ENCODE results near the gene RBM20. TPM values are rescaled to one million over a fixed set of nuclear protein-coding genes. Genes with fewer than 3 reads are reported as not detected.

RBM20 gene
- total RNA-seq, 2 donors from 2014 or later: 51.7 to 59.9 TPM

DNA sequence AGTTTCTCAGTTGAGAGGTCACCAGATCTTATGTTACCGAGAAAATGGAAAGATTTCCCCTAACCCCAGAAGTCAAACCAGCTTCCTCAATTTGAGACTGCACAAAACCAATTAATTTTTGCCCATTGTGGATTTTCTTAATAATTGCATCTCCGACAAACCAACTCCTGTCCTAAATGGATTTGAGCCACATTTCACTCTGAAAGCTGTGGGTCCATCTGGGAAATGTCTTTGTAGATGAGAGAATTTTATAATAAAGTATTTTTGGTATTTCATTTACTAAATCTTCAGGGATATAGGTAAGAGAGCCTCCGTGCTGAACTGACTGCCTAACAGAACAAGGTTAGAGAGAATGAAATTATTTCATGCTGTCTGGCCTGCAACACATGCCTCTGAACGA is 127.9 kb downstream of the RBM20 start:
- peak overlapping the region; percentile 28 to 83 for H3K27ac ChIP-seq
- H3K4me1 ChIP-seq: peaks cover 0 to 18% of the 10 kb centered on the region in 2 donors
- no peaks in the 10 kb centered on the region for H3K9me3 ChIP-seq
- DNase-seq (ENCODE audit: low spot score): no peak
- H3K36me3 ChIP-seq: no peaks in the 10 kb centered on the region
- H3K27me3 ChIP-seq: no peaks in the 10 kb centered on the region
- TF ChIP-seq, protein P1, sequence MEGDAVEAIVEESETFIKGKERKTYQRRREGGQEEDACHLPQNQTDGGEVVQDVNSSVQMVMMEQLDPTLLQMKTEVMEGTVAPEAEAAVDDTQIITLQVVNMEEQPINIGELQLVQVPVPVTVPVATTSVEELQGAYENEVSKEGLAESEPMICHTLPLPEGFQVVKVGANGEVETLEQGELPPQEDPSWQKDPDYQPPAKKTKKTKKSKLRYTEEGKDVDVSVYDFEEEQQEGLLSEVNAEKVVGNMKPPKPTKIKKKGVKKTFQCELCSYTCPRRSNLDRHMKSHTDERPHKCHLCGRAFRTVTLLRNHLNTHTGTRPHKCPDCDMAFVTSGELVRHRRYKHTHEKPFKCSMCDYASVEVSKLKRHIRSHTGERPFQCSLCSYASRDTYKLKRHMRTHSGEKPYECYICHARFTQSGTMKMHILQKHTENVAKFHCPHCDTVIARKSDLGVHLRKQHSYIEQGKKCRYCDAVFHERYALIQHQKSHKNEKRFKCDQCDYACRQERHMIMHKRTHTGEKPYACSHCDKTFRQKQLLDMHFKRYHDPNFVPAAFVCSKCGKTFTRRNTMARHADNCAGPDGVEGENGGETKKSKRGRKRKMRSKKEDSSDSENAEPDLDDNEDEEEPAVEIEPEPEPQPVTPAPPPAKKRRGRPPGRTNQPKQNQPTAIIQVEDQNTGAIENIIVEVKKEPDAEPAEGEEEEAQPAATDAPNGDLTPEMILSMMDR (IDR thresholded peaks at IDR 0.05): no peak
- H3K4me3 ChIP-seq: no peak overlapping the region

DNA sequence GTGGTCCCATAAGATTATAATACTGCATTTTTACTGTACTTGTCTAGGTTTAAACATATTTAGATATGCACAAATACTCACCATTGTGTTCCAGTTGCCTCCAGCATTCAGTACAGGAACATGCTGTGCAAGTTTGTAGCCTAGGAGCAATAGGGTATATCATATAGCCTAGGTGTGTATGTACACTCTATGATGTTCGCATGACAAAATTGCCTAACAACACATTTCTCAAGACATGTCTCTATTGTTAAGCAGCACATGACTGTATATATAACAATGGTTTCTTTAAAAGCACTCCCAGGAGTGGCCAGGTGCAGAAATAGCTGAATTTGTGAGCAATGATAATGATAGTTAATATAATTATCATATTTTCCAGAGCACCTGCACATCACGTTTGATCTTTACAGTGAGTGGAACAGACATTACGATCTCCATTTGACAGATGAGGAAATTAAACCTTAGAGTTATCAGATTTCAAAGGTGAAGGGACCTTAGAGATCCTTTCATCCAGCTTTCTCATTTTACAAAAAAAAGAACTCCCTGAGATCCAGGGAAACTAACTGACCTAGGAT is 128.4 kb downstream of the RBM20 start:
- H3K4me3 ChIP-seq: no peak overlapping the region
- no peaks in the 10 kb centered on the region for H3K36me3 ChIP-seq
- peaks cover 0 to 21% of the 10 kb centered on the region in 2 donors for H3K4me1 ChIP-seq
- TF ChIP-seq, protein P1 (IDR thresholded peaks at IDR 0.05): no peak
- H3K27ac ChIP-seq: peak overlapping the region; percentile 28 to 83
- H3K9me3 ChIP-seq: no peaks in the 10 kb centered on the region
- H3K27me3 ChIP-seq: no peaks in the 10 kb centered on the region
- DNase-seq (ENCODE audit: low spot score): no peak

DNA sequence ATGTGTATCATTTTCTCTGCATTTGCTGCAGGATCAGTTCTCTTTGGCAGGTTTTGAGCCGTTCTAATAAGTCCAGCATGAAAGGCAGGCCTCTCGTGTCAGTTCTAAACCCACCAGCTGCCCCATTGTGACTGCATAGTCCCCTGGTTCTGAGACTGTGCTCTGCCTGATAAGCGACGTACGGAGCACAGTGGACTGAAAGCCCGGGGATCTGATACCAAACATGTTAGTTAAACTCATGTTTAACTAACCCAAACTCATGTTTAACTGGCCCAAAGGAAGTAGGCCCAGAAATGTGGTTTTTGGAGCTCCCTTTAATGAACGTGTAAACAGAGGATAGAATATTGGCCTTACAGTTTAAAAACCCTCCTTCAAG is 129.5 kb downstream of the RBM20 start:
- TF ChIP-seq, protein P1 (IDR thresholded peaks at IDR 0.05): no peak
- Histone ChIP-seq H3K27me3 (no peaks in the 10 kb centered on the region), H3K4me3 (no peak overlapping the region), H3K4me1 (peaks cover 0 to 27% of the 10 kb centered on the region in 2 donors), H3K36me3 (no peaks in the 10 kb centered on the region), H3K9me3 (no peaks in the 10 kb centered on the region), H3K27ac (peak overlapping the region; percentile 73 to 83)
- DNase-seq (ENCODE audit: low spot score): no peak

DNA sequence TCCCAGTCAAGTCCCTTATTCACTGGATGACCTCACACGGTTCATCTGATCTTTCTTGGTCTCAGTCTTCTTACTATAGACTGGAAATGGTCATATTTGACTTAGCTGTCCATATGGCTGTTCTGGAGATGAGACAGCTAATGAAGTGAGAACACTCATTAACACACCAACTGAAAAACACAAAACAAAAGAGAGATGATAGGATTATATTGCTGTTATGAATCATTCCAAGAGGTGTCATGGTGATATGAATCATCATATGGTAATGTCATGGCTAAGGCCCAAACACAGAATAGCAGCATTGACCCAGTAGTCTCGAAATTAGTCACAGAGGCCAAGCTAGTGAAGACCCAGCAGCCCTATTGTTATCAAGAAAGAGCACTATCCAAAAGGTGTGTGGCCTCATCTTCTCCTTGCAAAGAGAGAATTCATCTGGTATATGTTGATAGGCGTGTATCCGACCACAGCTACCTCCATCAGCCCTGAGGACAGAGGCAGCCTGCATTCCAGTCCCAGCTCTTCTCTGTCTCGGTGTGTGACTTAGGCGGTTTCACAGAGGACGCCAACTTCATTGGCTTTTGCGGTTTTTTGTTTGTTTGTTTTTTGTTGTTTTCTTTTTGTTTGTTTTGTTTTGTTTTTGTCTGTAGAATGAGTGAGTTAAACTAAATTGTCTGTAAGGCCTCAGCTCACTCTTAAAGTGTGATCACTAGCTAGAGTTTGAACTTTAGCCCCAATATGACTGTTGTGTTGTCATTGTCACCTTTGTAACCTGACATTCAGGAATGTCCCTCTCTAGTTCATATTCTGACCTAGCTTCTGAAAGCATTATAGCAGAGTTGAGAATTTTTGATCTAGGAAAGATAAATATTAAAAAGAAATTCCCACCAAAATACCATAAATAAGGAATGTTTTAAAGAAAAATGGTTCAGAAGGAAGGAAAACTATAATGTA is 130.2 kb downstream of the RBM20 start:
- TF ChIP-seq, protein P1 (IDR thresholded peaks at IDR 0.05): no peak
- no peaks in the 10 kb centered on the region for H3K27me3 ChIP-seq
- no peak overlapping the region for H3K4me3 ChIP-seq
- H3K9me3 ChIP-seq: no peaks in the 10 kb centered on the region
- no peaks in the 10 kb centered on the region for H3K36me3 ChIP-seq
- no peak for DNase-seq (ENCODE audit: low spot score)
- peaks cover 0 to 31% of the 10 kb centered on the region in 2 donors for H3K4me1 ChIP-seq
- H3K27ac ChIP-seq: peak overlapping the region; percentile 73 to 83

DNA sequence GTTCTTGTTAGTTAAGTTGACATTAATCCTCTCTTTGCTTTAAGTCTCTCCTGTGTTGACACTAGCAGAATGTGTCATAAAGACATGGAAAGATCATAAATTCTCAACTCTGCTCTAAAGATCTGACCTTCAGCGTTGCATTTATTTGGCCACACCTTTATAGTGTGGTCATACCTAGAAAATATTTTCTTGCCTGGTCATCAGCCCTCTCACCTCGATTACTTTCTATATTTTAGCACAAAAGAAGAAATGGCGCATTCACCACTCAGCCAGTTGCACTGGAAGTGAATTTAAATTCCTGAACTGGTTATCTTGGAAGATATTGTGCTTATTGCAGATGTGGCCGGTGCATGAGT is 130.9 kb downstream of the RBM20 start:
- H3K9me3 ChIP-seq: no peaks in the 10 kb centered on the region
- TF ChIP-seq, protein P1 (IDR thresholded peaks at IDR 0.05): no peak
- DNase-seq (ENCODE audit: low spot score): no peak
- peak overlapping the region; percentile 73 to 83 for H3K27ac ChIP-seq
- H3K27me3 ChIP-seq: no peaks in the 10 kb centered on the region
- no peaks in the 10 kb centered on the region for H3K36me3 ChIP-seq
- no peak overlapping the region for H3K4me3 ChIP-seq
- peaks cover 0 to 37% of the 10 kb centered on the region in 2 donors for H3K4me1 ChIP-seq
